Measurements from ENCODE around the gene OSBPL5. TPM values are rescaled to one million over a fixed set of nuclear protein-coding genes. Genes with fewer than 3 reads are reported as not detected.

Gene OSBPL5
- total and polyA plus RNA-seq, 2 donors from 2014 or later = 8.5 to 63.0 TPM

GRCh38 chr11:3143136-3143880 is 21.8 kb downstream of the OSBPL5 start:
- DNase-seq = no peak
- intact Hi-C loops (cut with DNase I) = no loop called here

GRCh38 chr11:3140291-3140603 is 24.9 kb downstream of the OSBPL5 start:
- Histone ChIP-seq H3K9me3 (ENCODE audit: control insufficient read depth in 2 of 3, insufficient read depth in 1 of 3, low read length in 3 of 3) (no peaks in the 10 kb centered on the region), H3K9ac (ENCODE audit: low read length in 3 of 3) (no peak overlapping the region), H3K4me3 (ENCODE audit: low read length in 3 of 3) (no peak overlapping the region), H3K27me3 (ENCODE audit: control insufficient read depth, insufficient read depth, low read length) (no peaks in the 10 kb centered on the region), H3K27ac (ENCODE audit: low read depth in 2 of 2, low read length in 2 of 2) (no peak overlapping the region), H3K4me1 (ENCODE audit: control insufficient read depth in 2 of 3, insufficient read depth in 2 of 3, low read depth in 1 of 3, low read length in 3 of 3) (peaks cover 0 to 3% (median 0%) of the 10 kb centered on the region in 3 donors), H3K36me3 (ENCODE audit: control insufficient read depth in 2 of 3, insufficient read depth in 3 of 3, low read length in 3 of 3) (no peaks in the 10 kb centered on the region)
- TF ChIP-seq CTCF (IDR thresholded peaks at IDR 0.05; ENCODE audit: borderline replicate concordance, extremely low read depth, insufficient read depth) = no peak
- intact Hi-C loops (cut with DNase I) = no loop called here
- no peak for DNase-seq
- no peak for FAIRE-seq

More at GRCh38 chr11:3143136-3143880, 21.8 kb downstream of the OSBPL5 start:
- Histone ChIP-seq H3K9ac (ENCODE audit: low read length in 3 of 3) (no peak overlapping the region), H3K27ac (ENCODE audit: low read depth in 2 of 2, low read length in 2 of 2) (no peak overlapping the region), H3K9me3 (ENCODE audit: control insufficient read depth in 2 of 3, insufficient read depth in 1 of 3, low read length in 3 of 3) (no peaks in the 10 kb centered on the region), H3K4me3 (ENCODE audit: low read length in 3 of 3) (no peak overlapping the region), H3K36me3 (ENCODE audit: control insufficient read depth in 2 of 3, insufficient read depth in 3 of 3, low read length in 3 of 3) (no peaks in the 10 kb centered on the region), H3K4me1 (ENCODE audit: control insufficient read depth in 2 of 3, insufficient read depth in 2 of 3, low read depth in 1 of 3, low read length in 3 of 3) (peaks cover 0 to 4% (median 0%) of the 10 kb centered on the region in 3 donors), H3K27me3 (ENCODE audit: control insufficient read depth, insufficient read depth, low read length) (no peaks in the 10 kb centered on the region)
- no peak for FAIRE-seq
- TF ChIP-seq CTCF (IDR thresholded peaks at IDR 0.05; ENCODE audit: borderline replicate concordance, extremely low read depth, insufficient read depth) = no peak

GRCh38 chr11:3139481-3140290 is 25.4 kb downstream of the OSBPL5 start:
- Histone ChIP-seq H3K4me1 (ENCODE audit: control insufficient read depth in 2 of 3, insufficient read depth in 2 of 3, low read depth in 1 of 3, low read length in 3 of 3) (peaks cover 0 to 3% (median 0%) of the 10 kb centered on the region in 3 donors), H3K9ac (ENCODE audit: low read length in 3 of 3) (no peak overlapping the region), H3K36me3 (ENCODE audit: control insufficient read depth in 2 of 3, insufficient read depth in 3 of 3, low read length in 3 of 3) (no peaks in the 10 kb centered on the region), H3K9me3 (ENCODE audit: control insufficient read depth in 2 of 3, insufficient read depth in 1 of 3, low read length in 3 of 3) (no peaks in the 10 kb centered on the region), H3K27ac (ENCODE audit: low read depth in 2 of 2, low read length in 2 of 2) (no peak overlapping the region), H3K4me3 (ENCODE audit: low read length in 3 of 3) (no peak overlapping the region), H3K27me3 (ENCODE audit: control insufficient read depth, insufficient read depth, low read length) (no peaks in the 10 kb centered on the region)
- FAIRE-seq (no peak), DNase-seq (peak in 1 of 5 donors; percentile 59)
- intact Hi-C loops (cut with DNase I) = no loop called here
- no peak for TF ChIP-seq CTCF (IDR thresholded peaks at IDR 0.05; ENCODE audit: borderline replicate concordance, extremely low read depth, insufficient read depth)
